ENCODE data around the gene DMAC2. TPM values are rescaled to one million over a fixed set of nuclear protein-coding genes. Genes with fewer than 3 reads are reported as not detected.

DMAC2 gene
- total RNA-seq, 2 donors from 2014 or later = 52.9 to 71.5 TPM

- peaks cover 40% of the 10 kb centered on the region for H3K27me3 Mint-ChIP-seq (ENCODE audit: insufficient read depth)
Measured at GRCh38 chr19:41449079-41449864, 9.6 kb upstream of the DMAC2 start.

DNA sequence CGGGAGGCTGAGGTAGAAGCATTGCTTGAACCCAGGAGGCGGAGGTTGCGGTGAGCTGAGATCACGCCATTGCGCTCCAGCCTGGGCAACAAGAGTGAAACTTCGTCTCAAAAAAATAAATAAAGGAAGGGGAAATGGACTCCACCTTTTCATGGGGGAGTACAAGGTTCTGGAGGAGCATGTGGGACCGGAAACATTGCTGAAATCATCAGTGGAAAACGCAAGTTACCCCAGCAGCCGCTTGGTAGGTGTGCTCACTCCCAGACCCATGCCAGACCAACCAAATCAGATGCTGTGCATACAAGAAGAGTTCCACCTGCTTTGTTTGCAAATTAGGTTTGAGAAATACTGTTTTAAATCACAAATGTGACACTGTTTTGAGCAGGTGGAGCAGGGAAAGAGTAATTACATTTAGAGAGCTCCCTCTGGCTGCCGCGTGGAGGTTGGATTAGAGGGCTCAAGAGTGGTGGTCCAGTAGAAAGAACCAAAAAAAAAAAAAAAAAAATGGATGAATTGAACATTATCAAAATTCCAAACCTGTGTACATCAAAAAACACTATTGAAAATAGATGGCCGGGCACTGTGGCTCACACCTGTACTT lies 8.1 kb upstream of the DMAC2 start:
- Histone ChIP-seq H3K9ac (ENCODE audit: extremely low read depth, low read length, poor library complexity, severe bottlenecking) (no peak overlapping the region), H3K27me3 (ENCODE audit: control insufficient read depth, insufficient read depth, low read length, poor library complexity, severe bottlenecking) (peaks cover 33% of the 10 kb centered on the region), H3K4me1 (ENCODE audit: control insufficient read depth, insufficient read depth, low read length) (no peaks in the 10 kb centered on the region), H3K9me3 (ENCODE audit: control insufficient read depth, low read length) (no peaks in the 10 kb centered on the region), H3K36me3 (ENCODE audit: control insufficient read depth, insufficient read depth, low read length) (no peaks in the 10 kb centered on the region), H3K27ac (ENCODE audit: low read depth, low read length) (no peak overlapping the region), H3K4me3 (ENCODE audit: low read length) (no peak overlapping the region)
- Mint-ChIP-seq H3K9me3 (no peaks in the 10 kb centered on the region), H3K4me3 (no peak overlapping the region), H3K27ac (no peak overlapping the region), H3K27me3 (ENCODE audit: insufficient read depth) (peaks cover 45% of the 10 kb centered on the region), H3K4me1 (no peaks in the 10 kb centered on the region), H3K36me3 (ENCODE audit: low read depth) (no peaks in the 10 kb centered on the region)
- no peak for DNase-seq
- TF ChIP-seq, protein P1, sequence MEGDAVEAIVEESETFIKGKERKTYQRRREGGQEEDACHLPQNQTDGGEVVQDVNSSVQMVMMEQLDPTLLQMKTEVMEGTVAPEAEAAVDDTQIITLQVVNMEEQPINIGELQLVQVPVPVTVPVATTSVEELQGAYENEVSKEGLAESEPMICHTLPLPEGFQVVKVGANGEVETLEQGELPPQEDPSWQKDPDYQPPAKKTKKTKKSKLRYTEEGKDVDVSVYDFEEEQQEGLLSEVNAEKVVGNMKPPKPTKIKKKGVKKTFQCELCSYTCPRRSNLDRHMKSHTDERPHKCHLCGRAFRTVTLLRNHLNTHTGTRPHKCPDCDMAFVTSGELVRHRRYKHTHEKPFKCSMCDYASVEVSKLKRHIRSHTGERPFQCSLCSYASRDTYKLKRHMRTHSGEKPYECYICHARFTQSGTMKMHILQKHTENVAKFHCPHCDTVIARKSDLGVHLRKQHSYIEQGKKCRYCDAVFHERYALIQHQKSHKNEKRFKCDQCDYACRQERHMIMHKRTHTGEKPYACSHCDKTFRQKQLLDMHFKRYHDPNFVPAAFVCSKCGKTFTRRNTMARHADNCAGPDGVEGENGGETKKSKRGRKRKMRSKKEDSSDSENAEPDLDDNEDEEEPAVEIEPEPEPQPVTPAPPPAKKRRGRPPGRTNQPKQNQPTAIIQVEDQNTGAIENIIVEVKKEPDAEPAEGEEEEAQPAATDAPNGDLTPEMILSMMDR (conservative IDR thresholded peaks at IDR 0.05) = peak; percentile 57
- 73 to 80% methylated on average over 8 to 12 of the region's 12 CpGs for WGBS, 2 experiments (ENCODE audit: insufficient coverage in 1 of 2, insufficient read length in 1 of 2)

More at GRCh38 chr19:41449079-41449864, 9.6 kb upstream of the DMAC2 start:
- Mint-ChIP-seq H3K9me3 (no peaks in the 10 kb centered on the region), H3K4me1 (no peaks in the 10 kb centered on the region), H3K4me3 (no peak overlapping the region), H3K36me3 (ENCODE audit: low read depth) (no peaks in the 10 kb centered on the region), H3K27ac (no peak overlapping the region)
- WGBS, 2 experiments (ENCODE audit: insufficient coverage in 1 of 2, insufficient read length in 1 of 2) = 8 to 15% methylated on average over 8 to 21 of the region's 22 CpGs
- peak; percentile 95 for DNase-seq
- Histone ChIP-seq H3K4me3 (ENCODE audit: low read length) (peak overlapping the region; percentile 66), H3K4me1 (ENCODE audit: control insufficient read depth, insufficient read depth, low read length) (no peaks in the 10 kb centered on the region), H3K9ac (ENCODE audit: extremely low read depth, low read length, poor library complexity, severe bottlenecking) (no peak overlapping the region), H3K27ac (ENCODE audit: low read depth, low read length) (no peak overlapping the region), H3K27me3 (ENCODE audit: control insufficient read depth, insufficient read depth, low read length, poor library complexity, severe bottlenecking) (peaks cover 36% of the 10 kb centered on the region), H3K9me3 (ENCODE audit: control insufficient read depth, low read length) (no peaks in the 10 kb centered on the region), H3K36me3 (ENCODE audit: control insufficient read depth, insufficient read depth, low read length) (no peaks in the 10 kb centered on the region)
- TF ChIP-seq, protein P1 (conservative IDR thresholded peaks at IDR 0.05) = peak; percentile 99

- WGBS, 2 experiments (ENCODE audit: insufficient coverage in 1 of 2, insufficient read length in 1 of 2) = 63 to 80% methylated on average over 1 to 5 of the region's 5 CpGs
Measured at GRCh38 chr19:41445575-41445974, 5.9 kb upstream of the DMAC2 start.

More at GRCh38 chr19:41445575-41445974, 5.9 kb upstream of the DMAC2 start:
- DNase-seq = no peak
- TF ChIP-seq, protein P1 (conservative IDR thresholded peaks at IDR 0.05) = no peak
- H3K4me1 ChIP-seq (ENCODE audit: control insufficient read depth, insufficient read depth, low read length) = no peaks in the 10 kb centered on the region
- H3K9me3 ChIP-seq (ENCODE audit: control insufficient read depth, low read length) = no peaks in the 10 kb centered on the region
- H3K27ac ChIP-seq (ENCODE audit: low read depth, low read length) = no peak overlapping the region
- H3K27ac Mint-ChIP-seq = no peak overlapping the region
- H3K4me3 Mint-ChIP-seq = no peak overlapping the region
- peaks cover 49% of the 10 kb centered on the region for H3K27me3 Mint-ChIP-seq (ENCODE audit: insufficient read depth)
- no peak overlapping the region for H3K9ac ChIP-seq (ENCODE audit: extremely low read depth, low read length, poor library complexity, severe bottlenecking)
- no peak overlapping the region for H3K4me3 ChIP-seq (ENCODE audit: low read length)
- no peaks in the 10 kb centered on the region for H3K4me1 Mint-ChIP-seq
- no peaks in the 10 kb centered on the region for H3K36me3 ChIP-seq (ENCODE audit: control insufficient read depth, insufficient read depth, low read length)
- H3K36me3 Mint-ChIP-seq (ENCODE audit: low read depth) = no peaks in the 10 kb centered on the region
- no peaks in the 10 kb centered on the region for H3K9me3 Mint-ChIP-seq
- peaks cover 33% of the 10 kb centered on the region for H3K27me3 ChIP-seq (ENCODE audit: control insufficient read depth, insufficient read depth, low read length, poor library complexity, severe bottlenecking)
